PC-3 (cell line): Measurements from ENCODE around the gene TNFRSF6B. TPM values are rescaled to one million over a fixed set of nuclear protein-coding genes. Genes with fewer than 3 reads are reported as not detected.

Experiments used
- ATAC-seq: fragments of 200-7000 bp; cut with Tn5 transposase; 2 replicates; pipeline ENCODE4 v1.9.1; 2020; ENCODE audit warnings: mild to moderate bottlenecking, moderate library complexity
- BruUV-seq: library from RNA; stranded (reverse); fragments of 400-500 nt; replicated peaks from 2 replicates; lab custom pipeline; 2021; lab: Mats Ljungman, UMichigan
- CTCF ChIA-PET: fragments of 300-600 bp; sonication (Branson Sonifier 250); formaldehyde crosslinking; loops from one replicate; lab custom pipeline; 2022; ENCODE audit warnings: antibody characterized with exemption; lab: Charles Lee
- POLR2A ChIA-PET: fragments of 300-600 bp; sonication (Branson Sonifier 250); formaldehyde crosslinking; loops from one replicate; lab custom pipeline; 2022; ENCODE audit warnings: antibody characterized with exemption; ENCODE audit not compliant: unreplicated experiment; lab: Charles Lee
- DNase-seq: peaks from one replicate; pipeline ENCODE4 v3.0.0-alpha.2; 2015
- H2AFZ ChIP-seq: fragments of 300-600 bp; sonication (generic); 2 replicates; pipeline ENCODE4 v1.6.0; 2016; ENCODE audit warnings: antibody characterized with exemption, low read length
- H3F3A ChIP-seq: fragments of 300-600 bp; sonication (generic); one replicate; pipeline ENCODE4 v1.6.0; 2017; ENCODE audit warnings: antibody characterized with exemption, low read length, control low read depth, mild to moderate bottlenecking; ENCODE audit not compliant: unreplicated experiment
- H3K27ac ChIP-seq: fragments of 300-600 bp; sonication (generic); 2 replicates; pipeline ENCODE4 v1.5.1; 2016; ENCODE audit warnings: mild to moderate bottlenecking, low read length
- H3K27me3 ChIP-seq: fragments of 300-600 bp; sonication (generic); 2 replicates; pipeline ENCODE4 v1.6.1; 2016; ENCODE audit warnings: low read length, mixed read lengths
- H3K36me3 ChIP-seq: fragments of 300-600 bp; sonication (generic); 2 replicates; pipeline ENCODE4 v1.6.1; 2016; ENCODE audit warnings: low read depth, mixed run types, low read length, mixed read lengths
- H3K4me1 ChIP-seq: fragments of 300-600 bp; sonication (generic); 2 replicates; pipeline ENCODE4 v1.5.1; 2016; ENCODE audit warnings: low read length; ENCODE audit not compliant: insufficient read depth
- H3K4me2 ChIP-seq: fragments of 300-600 bp; sonication (generic); 2 replicates; pipeline ENCODE4 v1.6.0; 2016; ENCODE audit warnings: low read length
- H3K4me3 ChIP-seq: fragments of 300-600 bp; sonication (generic); 2 replicates; pipeline ENCODE4 v1.5.1; 2016; ENCODE audit warnings: mild to moderate bottlenecking, low read length, mixed read lengths
- H3K79me2 ChIP-seq: fragments of 300-600 bp; sonication (generic); 2 replicates; pipeline ENCODE4 v1.6.1; 2017; ENCODE audit warnings: low read length, mixed read lengths
- H3K9ac ChIP-seq: fragments of 300-600 bp; sonication (generic); 2 replicates; pipeline ENCODE4 v1.6.0; 2016; ENCODE audit warnings: mild to moderate bottlenecking, low read length
- H3K9me2 ChIP-seq: fragments of 300-600 bp; sonication (generic); replicated peaks from 2 replicates; pipeline ENCODE4 v1.6.1; 2016; ENCODE audit warnings: mixed run types, low read length, mixed read lengths
- H3K9me3 ChIP-seq: fragments of 300-600 bp; sonication (generic); 2 replicates; pipeline ENCODE4 v1.6.1; 2016; ENCODE audit warnings: low read length, mixed read lengths
- H4K20me1 ChIP-seq: fragments of 300-600 bp; sonication (generic); 2 replicates; pipeline ENCODE4 v1.6.1; 2016; ENCODE audit warnings: low read length, mixed read lengths
- CTCF ChIP-seq: fragments of 300-600 bp; sonication (generic); conservative IDR thresholded peaks from 2 replicates; pipeline ENCODE4 v1.5.1; 2017; ENCODE audit warnings: antibody characterized with exemption, low read depth, mild to moderate bottlenecking, low read length
- EZH2 ChIP-seq: fragments of 300-600 bp; sonication (generic); IDR thresholded peaks from one replicate; pipeline ENCODE4 v1.6.1; 2017; ENCODE audit warnings: antibody characterized with exemption, mild to moderate bottlenecking, low read length; ENCODE audit not compliant: unreplicated experiment
- EZH2phosphoT487 ChIP-seq: fragments of 300-600 bp; sonication (generic); IDR thresholded peaks from 2 replicates; pipeline ENCODE4 v1.6.1; 2018; ENCODE audit warnings: mild to moderate bottlenecking, antibody characterized with exemption, low read length, borderline replicate concordance
- intact Hi-C: fragments of 100-400 bp; cut with micrococcal nuclease; formaldehyde crosslinking; loops from 2 replicates; pipeline ENCODE4 v1.9.0; 2023
- total RNA-seq: library from RNA; depleted of rRNA; stranded (reverse); fragments of >200 nt; gene quantifications from 2 replicates; pipeline ENCODE4 v1.2.3, GENCODE V29; 2014

Gene TNFRSF6B
- total RNA-seq, 1 experiment from 2014 or later, result 41.6 TPM

DNA sequence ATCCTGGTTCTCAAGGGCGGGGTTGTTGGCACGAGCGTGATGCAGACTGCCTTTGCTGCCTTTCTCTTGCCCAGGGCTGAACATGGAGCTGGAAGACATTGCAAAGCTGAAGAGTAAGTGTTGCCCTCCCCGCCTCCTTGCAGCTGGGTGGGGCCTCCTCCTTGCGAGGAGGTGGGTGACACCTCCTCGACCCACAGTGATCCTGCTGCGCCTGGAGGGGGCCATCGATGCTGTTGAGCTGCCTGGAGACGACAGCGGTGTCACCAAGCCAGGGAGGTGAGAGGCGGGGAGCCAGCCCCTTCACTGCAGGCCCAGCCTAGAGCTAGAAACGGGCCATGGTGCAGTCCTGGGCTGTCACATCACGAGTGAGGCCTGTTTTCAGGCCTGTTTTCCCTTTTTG, 18.4 kb upstream of the TNFRSF6B start:
- H3K9ac ChIP-seq, result no peak overlapping the region
- ATAC-seq (no peak), DNase-seq (no peak)
- H3K27ac ChIP-seq, result no peak overlapping the region
- no peaks in the 10 kb centered on the region for H3F3A ChIP-seq
- TF ChIP-seq EZH2phosphoT487 (no peak), EZH2 (no peak), CTCF (no peak)
- no peak overlapping the region for H3K4me3 ChIP-seq
- ChIA-PET CTCF (no interaction called here), POLR2A (no interaction called here)
- H4K20me1 ChIP-seq, result no peaks in the 10 kb centered on the region
- peaks cover 17% of the 10 kb centered on the region for H3K4me1 ChIP-seq
- intact Hi-C loops, result no loop called here
- no peaks in the 10 kb centered on the region for H3K9me2 ChIP-seq
- peaks cover 13% of the 10 kb centered on the region for H3K36me3 ChIP-seq
- peaks cover under 1% of the 10 kb centered on the region for H3K79me2 ChIP-seq
- H3K4me2 ChIP-seq, result no peak overlapping the region
- no peaks in the 10 kb centered on the region for H3K27me3 ChIP-seq
- no TSS peak for BruUV-seq
- no peak overlapping the region for H2AFZ ChIP-seq
- H3K9me3 ChIP-seq, result no peaks in the 10 kb centered on the region

DNA sequence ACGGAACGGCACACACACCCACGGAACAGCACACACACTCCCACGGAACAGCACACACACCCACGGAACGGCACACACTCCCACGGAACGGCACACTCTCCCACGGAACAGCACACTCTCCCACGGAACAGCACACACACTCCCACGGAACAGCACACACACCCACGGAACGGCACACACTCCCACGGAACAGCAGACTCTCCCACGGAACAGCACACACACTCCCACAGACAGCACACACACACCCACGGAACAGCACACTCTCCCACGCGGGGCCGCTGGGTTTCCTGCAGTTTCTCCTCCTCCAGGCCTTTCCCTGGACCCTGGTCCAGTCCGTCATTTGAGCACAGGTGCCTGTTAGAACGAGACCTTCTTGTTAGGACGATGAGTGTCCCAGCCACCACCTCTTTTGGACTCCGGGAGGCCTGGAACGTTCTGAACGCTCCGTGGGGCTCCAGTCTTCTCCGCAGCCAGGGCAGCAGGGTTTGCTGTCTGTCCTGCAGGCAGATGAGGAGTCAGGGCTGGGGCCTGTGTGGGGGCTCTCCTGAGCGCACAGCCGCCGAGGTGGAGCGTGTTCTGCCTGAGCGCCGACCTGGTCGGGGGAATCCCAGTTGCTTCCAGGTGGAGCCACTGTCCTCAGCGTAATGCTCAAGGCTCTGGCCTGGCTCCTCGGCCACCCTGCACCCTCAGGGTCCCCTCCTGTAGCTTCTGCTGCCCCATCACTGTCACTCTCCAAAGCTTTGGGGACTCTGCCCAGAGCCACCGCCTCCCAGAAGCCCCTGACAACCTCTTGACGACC, 17.6 kb upstream of the TNFRSF6B start:
- intact Hi-C loops, result no loop called here
- H4K20me1 ChIP-seq, result no peaks in the 10 kb centered on the region
- no peak for DNase-seq
- no peak overlapping the region for H3K27ac ChIP-seq
- H2AFZ ChIP-seq, result no peak overlapping the region
- BruUV-seq, result no TSS peak
- no peak for ATAC-seq
- peaks cover 23% of the 10 kb centered on the region for H3K4me1 ChIP-seq
- no peak overlapping the region for H3K9ac ChIP-seq
- H3K9me3 ChIP-seq, result no peaks in the 10 kb centered on the region
- CTCF ChIA-PET, result no interaction called here
- no peaks in the 10 kb centered on the region for H3F3A ChIP-seq
- peaks cover 7% of the 10 kb centered on the region for H3K79me2 ChIP-seq
- H3K4me2 ChIP-seq, result no peak overlapping the region
- POLR2A ChIA-PET, result no interaction called here
- no peaks in the 10 kb centered on the region for H3K9me2 ChIP-seq
- no peak for TF ChIP-seq EZH2
- TF ChIP-seq CTCF, result no peak
- no peak for TF ChIP-seq EZH2phosphoT487
- peaks cover 10% of the 10 kb centered on the region for H3K36me3 ChIP-seq
- H3K4me3 ChIP-seq, result no peak overlapping the region
- H3K27me3 ChIP-seq, result no peaks in the 10 kb centered on the region

GRCh38 chr20:63679799-63680305, 16.6 kb upstream of the TNFRSF6B start:
- H3K27me3 ChIP-seq, result no peaks in the 10 kb centered on the region
- H2AFZ ChIP-seq, result no peak overlapping the region
- H3F3A ChIP-seq, result no peaks in the 10 kb centered on the region
- no peak for TF ChIP-seq CTCF
- TF ChIP-seq EZH2, result no peak
- no peak for TF ChIP-seq EZH2phosphoT487
- H3K9ac ChIP-seq, result no peak overlapping the region
- no peak overlapping the region for H3K4me2 ChIP-seq
- ChIA-PET POLR2A (no interaction called here), CTCF (no interaction called here)
- H3K27ac ChIP-seq, result no peak overlapping the region
- no peak for ATAC-seq
- H3K79me2 ChIP-seq, result peaks cover 7% of the 10 kb centered on the region
- no peaks in the 10 kb centered on the region for H3K9me2 ChIP-seq
- H3K4me3 ChIP-seq, result no peak overlapping the region
- H3K9me3 ChIP-seq, result no peaks in the 10 kb centered on the region
- DNase-seq, result no peak
- intact Hi-C loops, result no loop called here
- no TSS peak for BruUV-seq
- H3K36me3 ChIP-seq, result peaks cover 7% of the 10 kb centered on the region
- peaks cover 23% of the 10 kb centered on the region for H3K4me1 ChIP-seq
- no peaks in the 10 kb centered on the region for H4K20me1 ChIP-seq
